NOMO-1 treated with DMSO at 0.1 percent for 48 hours (cell line): Measurements from ENCODE around the gene GLCCI1.

ENCODE experiments used
- DNase-seq: peaks from one replicate; lab custom pipeline; 2025; ENCODE audit not compliant: unreplicated experiment; lab: John Stamatoyannopoulos, UW

Gene GLCCI1

GRCh38 chr7:7959979-7960670 is 8.5 kb upstream of the GLCCI1 start:
- no peak for DNase-seq

- no peak for DNase-seq
Observed at GRCh38 chr7:7962851-7963250, 5.7 kb upstream of the GLCCI1 start.

- DNase-seq: no peak
Observed at GRCh38 chr7:7964250-7964649, 4.3 kb upstream of the GLCCI1 start.

GRCh38 chr7:7964691-7965090 is 3.9 kb upstream of the GLCCI1 start:
- no peak for DNase-seq

- DNase-seq: no peak
Observed at GRCh38 chr7:7965301-7965700, 3.3 kb upstream of the GLCCI1 start.

GRCh38 chr7:7966141-7966734 is 2.4 kb upstream of the GLCCI1 start:
- no peak for DNase-seq

GRCh38 chr7:7967886-7968543 is 581 bp upstream of the GLCCI1 start:
- no peak for DNase-seq

- DNase-seq: peak; percentile 31
Observed at GRCh38 chr7:7969306-7970236, 975 bp downstream of the GLCCI1 start.

- no peak for DNase-seq
Observed at GRCh38 chr7:7970237-7970530, 1.6 kb downstream of the GLCCI1 start.

GRCh38 chr7:7970531-7971307 is 2.1 kb downstream of the GLCCI1 start:
- DNase-seq: no peak

- DNase-seq: no peak
Observed at GRCh38 chr7:7971308-7972040, 2.9 kb downstream of the GLCCI1 start.

GRCh38 chr7:7972128-7972527 is 3.5 kb downstream of the GLCCI1 start:
- no peak for DNase-seq

GRCh38 chr7:7972922-7973594 is 4.5 kb downstream of the GLCCI1 start:
- no peak for DNase-seq

- DNase-seq: no peak
Observed at GRCh38 chr7:7976677-7977076, 8.1 kb downstream of the GLCCI1 start.

GRCh38 chr7:7977774-7978173 is 9.2 kb downstream of the GLCCI1 start:
- DNase-seq: no peak

- peak; percentile 64 for DNase-seq
Observed at GRCh38 chr7:7978860-7979259, 10.3 kb downstream of the GLCCI1 start.

- DNase-seq: peak; percentile 51
Observed at GRCh38 chr7:7979558-7979957, 11.0 kb downstream of the GLCCI1 start.

GRCh38 chr7:7980134-7980533 is 11.5 kb downstream of the GLCCI1 start:
- DNase-seq: no peak

GRCh38 chr7:7982904-7983303 is 14.3 kb downstream of the GLCCI1 start:
- DNase-seq: no peak

- no peak for DNase-seq
Observed at GRCh38 chr7:7984424-7984823, 15.8 kb downstream of the GLCCI1 start.
